GM19395 (cell line): ENCODE results near the gene MACROD2.

ENCODE experiments used
- ATAC-seq: cut with Tn5 transposase; IDR thresholded peaks from one replicate; pipeline ENCODE4 v1.9.1; 2021; ENCODE audit warnings: mild to moderate bottlenecking, moderate library complexity; ENCODE audit not compliant: unreplicated experiment

Gene MACROD2

DNA sequence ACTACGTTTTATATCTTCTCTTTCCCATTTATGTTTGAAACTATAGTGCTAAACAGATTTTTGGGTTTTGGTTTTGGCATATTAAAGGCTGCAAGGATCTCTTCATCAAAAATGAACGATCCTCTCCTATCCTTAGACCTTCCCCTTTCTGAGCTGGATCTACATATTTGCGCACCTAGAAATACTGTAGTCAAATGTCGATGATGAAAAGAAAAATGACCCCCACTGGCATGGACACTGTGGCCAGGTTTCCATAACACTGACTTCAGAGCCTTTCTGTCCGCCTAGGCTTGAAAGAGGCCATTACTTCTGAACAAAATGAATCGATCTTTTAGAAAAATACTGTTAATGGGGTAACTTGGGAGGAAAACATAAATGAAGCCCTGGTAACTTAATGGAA, 336.3 kb downstream of the MACROD2 start:
- no peak for ATAC-seq

DNA sequence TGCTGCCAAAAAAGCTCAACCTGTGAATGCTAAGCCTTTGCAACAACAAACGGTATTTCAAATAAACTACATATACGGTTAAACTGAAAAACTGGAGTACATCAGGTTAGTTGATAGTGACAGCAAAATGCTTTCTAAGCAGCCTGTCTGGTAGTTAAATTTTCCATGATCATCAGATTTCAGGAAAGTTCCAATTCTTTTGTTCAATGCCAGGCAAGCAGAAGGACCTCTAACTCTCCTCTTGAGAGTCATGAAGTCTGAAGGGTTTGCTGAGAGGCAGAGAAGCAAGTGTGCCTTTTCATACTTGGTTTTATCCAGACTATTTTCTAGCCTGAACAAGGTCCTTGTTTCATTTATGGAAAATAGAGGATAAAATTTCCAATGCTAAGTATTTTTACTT, 337.6 kb downstream of the MACROD2 start:
- ATAC-seq, result no peak

DNA sequence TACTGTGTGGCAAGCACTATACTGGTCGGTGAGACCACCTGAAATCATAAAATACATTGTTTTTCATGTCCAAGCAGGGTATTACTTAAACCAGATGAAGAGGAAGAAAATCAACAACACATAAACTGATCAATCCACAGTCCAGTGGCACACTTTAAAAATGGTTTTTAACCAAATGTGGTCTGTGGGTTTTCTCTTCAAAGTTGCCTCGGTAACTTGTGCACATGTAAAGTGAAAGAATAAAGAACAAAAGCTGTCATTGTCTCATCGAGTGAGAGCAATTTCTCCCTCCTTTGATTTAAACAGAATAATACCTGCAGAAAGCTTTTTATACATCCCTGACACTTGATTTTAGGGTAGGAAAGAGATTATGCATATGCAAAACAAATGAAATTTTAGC, 338.4 kb downstream of the MACROD2 start:
- no peak for ATAC-seq

GRCh38 chr20:14334306-14334930, 339.1 kb downstream of the MACROD2 start:
- no peak for ATAC-seq

DNA sequence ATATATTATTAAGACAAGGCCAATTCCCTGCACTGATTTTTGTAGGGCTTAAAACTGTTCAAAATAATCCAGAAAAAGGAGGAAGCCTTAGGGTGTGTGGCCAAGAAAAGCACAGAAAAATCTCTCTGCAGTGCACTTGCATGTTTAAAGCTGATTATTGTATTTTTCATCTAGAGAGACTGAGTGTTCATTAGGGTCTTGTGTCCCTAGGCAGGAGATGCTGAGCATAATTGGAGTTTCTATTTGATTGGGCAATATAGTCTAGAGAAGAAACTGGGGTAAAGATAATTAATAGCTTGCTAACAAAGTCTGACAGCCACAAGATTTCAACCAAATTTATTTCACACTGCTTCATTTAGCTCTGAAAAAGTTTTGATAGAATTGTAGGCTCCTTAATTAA, 339.7 kb downstream of the MACROD2 start:
- ATAC-seq, result no peak

- ATAC-seq, result no peak
Measured at GRCh38 chr20:14336686-14337085, 341.4 kb downstream of the MACROD2 start.

DNA sequence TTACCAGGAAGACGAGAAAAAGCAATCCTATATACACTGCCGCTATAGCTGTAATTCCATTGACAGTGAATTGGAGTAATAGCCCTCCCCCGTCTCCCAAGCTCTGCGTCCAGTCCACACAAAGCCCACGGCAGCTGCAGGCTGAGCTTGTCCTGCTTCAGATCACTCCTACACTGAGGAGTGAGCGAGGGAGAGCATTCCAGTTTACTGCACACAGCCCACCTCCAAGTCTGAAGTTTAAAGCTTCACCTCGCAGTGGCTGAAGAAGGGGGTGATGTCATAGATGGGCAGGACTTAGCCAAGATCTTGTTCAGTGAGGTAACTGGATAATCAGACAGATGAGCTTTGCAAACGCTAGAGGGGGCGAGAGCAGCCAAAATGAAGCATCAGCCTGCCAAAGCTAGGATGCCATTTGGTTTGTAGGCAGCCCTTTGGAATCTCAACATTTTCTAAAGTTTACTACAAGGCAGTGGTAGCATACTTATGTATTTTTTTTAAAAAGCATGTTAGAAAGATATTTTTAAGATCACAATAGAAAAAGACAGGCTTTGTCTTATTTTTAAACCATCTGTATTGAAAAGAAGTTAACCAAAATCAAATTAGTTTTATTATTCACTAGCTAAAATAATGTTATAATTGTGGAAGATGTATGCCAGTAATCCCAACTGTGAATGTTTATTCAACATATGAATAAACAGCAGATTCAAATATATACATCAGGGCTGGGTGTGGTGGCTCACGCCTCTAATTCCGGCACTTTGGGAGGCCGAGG, 342.3 kb downstream of the MACROD2 start, which contains the start of gene FLRT3:
Gene FLRT3, minus strand, starts transcription at position 213 of the 772 bp plus-strand sequence. CDS start 10,106 bp downstream, outside the sequence.
- ATAC-seq, result peak; percentile 99

GRCh38 chr20:14341801-14342200, 346.5 kb downstream of the MACROD2 start:
- ATAC-seq, result no peak

- no peak for ATAC-seq
Measured at GRCh38 chr20:14342918-14343317, 347.6 kb downstream of the MACROD2 start.

DNA sequence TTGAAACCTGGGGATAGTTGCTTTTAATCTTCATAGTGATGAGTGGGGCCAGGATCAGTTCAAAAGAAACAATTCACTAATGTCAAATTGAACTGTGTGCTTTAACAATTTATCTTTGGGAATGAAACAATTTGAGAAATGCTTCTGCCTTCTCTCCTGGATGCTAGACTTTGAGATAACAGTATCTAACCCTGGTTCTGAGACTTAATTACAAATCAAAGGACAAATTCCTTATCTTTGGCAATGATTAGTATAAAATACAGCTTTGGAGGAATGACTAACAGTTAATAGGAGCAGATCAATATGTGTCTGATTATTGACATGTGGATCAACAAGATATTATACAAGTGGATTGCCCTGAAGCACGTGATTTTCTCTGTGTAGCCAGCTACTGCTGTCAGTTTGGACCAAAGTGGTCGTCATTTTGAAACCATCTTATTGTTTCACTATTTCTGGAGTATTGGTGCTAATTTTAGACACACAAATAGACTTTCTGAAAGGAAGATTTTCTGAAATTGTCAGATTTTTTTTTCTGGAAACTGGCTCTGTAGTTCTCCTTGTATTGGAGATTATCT, 348.3 kb downstream of the MACROD2 start:
- no peak for ATAC-seq

GRCh38 chr20:14344746-14345145, 349.4 kb downstream of the MACROD2 start:
- no peak for ATAC-seq

DNA sequence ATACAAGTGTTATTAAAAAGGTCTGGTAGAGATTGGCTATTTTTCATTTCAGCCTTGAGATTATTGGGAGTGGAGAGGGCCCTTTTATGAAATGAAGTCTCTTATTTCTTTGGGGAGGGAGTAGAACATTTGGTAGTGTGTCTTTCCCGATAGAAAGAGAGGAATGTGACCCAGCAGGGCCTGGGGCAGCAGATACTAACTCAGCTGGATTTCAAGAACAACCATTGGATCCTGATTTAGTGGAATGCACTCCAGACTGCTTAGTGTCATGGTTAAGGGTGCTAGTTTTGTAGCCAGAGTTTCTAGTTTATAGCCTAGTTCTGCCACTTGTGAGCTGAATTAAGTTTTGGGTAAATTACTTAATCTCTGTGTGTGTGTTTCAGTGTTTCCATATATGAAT, 360.5 kb downstream of the MACROD2 start:
- ATAC-seq, result no peak

GRCh38 chr20:14360416-14360815, 365.1 kb downstream of the MACROD2 start:
- no peak for ATAC-seq

DNA sequence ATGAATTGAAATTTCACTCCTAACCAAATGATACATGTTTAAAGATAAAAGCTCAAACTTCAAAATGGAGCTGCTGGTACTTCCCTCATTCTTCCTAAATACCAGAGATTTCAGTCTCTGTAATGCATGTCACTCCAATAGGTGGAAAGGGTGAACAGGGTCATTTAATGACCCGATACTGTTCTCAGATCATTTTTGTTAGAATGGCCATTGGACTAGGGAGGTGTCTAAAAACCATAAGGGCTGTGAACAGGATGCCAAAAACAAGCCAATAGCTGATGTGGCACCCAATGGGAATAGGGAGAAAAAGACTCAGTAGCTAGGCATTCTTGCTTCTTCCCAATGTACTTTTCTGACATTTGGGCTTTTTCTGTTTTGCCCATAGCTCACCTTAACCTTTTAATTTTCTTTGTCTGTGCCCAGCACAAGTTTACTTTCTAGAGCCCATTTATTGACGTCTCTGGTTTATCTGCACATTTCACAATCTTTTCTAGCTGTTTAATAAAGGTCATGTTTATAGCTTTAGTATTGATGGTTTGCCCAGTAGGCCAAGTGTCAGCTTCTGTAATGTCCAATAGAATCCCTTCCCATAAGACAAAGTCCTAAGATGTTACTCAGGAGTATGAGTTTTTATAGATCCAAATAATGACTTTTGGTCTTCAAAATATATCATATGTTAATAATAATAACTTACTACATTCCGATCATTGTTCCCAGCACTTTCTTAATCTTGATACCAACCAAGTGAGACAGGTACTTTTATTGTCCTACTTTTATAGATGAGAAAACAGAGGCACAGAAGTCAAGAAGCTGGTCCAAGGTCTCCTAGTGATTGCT, 366.4 kb downstream of the MACROD2 start:
- ATAC-seq, result no peak

DNA sequence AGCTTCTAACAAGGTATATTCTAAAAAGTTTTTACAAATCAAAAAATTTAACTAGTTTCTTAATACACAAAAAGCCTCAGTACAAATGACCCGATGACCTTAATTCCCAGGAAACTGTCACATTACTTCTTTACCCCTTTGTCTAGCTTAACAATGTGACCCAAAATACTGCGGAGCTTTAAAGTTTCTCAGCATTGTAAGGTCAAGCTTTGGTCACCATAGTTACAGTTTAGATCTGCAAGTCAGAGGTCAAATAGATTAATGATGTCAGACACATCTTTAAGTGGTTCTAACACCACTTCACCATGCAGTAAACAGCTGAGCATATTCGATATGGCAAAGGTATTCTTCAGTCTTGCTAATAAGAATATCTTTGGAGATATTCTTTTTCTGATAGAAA, 378.9 kb downstream of the MACROD2 start:
- no peak for ATAC-seq

DNA sequence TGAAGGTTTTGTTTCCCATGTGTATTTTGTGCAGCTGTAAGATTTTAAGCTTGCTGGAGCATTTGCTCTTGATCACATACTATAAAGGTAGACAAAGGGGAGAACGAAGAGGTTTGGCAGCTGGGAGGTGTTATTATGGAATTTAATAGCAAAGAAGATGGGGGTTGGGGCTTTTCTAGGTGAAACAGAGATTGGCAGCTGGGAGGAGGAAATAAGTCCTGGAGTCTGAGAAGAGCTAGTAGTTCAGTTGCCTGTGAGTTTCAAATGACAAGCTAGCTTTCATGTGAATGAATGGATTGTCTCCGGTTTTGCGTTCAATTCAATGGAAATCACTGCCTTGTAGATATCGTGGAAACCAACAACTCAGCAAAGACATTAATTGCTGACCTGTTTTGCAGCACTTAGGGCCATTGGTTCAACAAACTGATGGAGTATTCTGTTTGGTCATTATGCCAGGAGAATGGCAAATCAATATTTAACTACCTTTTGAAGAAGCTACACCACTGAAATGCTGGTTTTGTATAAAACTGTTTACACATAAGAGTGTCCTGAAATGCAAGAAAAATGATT, 380.2 kb downstream of the MACROD2 start:
- no peak for ATAC-seq

GRCh38 chr20:14378326-14378725, 383.0 kb downstream of the MACROD2 start:
- ATAC-seq, result no peak

- ATAC-seq, result no peak
Measured at GRCh38 chr20:14383335-14383734, 388.0 kb downstream of the MACROD2 start.

DNA sequence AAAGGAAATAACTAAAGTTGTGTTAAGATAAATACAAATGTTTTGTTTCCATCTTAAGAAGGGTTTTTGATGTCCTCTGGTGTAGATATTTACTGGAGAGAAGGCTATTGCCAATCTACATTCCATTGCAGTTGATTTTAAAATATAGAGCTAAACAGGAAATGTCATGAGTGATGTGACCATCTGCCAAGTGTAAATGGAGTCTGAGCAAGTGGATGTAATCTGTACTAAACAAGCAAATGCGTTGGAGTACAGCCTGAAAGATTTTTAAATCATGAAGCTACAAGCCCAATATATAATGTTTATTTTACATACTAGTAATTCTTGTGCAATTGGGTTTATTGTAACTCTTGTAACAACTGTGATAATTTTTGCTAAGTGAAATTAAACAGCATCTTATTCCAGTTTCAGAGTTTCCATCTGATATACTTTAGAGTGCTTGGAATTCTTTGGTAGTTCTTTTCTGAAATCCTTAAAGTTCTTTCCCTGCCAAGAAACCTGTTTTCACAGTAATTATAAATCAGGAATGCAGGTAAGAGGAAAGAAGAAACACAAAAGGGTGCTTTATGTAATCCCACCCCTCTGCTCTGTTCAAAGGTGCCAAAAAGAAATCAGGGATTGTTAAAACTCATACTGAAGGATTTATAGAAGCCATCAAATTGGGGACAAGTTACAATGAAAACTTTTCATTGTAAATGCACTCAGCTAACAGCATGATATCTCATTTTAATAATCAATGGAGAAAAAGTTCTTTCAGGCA, 389.3 kb downstream of the MACROD2 start:
- no peak for ATAC-seq

DNA sequence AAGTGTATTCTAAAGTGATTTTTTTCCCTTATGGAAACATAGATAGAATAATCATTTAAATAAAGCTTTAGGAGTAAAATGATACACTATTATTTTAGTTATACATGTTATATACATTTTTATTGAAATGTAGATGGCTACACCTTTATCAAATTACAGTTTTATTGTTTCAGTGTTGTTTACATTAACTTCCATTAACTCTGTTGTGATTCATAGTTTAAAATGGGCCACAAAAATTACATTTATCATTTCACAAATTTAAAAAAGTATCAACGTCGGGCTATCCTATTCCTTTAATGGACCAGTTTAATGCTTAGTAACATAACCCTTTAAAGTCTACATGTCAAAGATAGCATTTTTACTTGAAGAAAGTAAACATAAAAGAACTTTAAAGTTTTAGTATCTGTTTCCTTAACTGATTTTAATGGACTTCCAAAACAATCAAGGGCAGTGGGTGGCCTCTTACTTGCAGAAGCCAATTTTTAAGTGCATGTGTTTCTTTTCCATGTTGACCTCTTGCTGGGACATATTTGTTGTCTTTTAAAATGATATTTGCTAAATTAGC, 389.9 kb downstream of the MACROD2 start:
- no peak for ATAC-seq
